Esophagus squamous epithelium (tissue), 4 donors: Measurements from ENCODE around the gene PPP2R3C.
"Not testable (repeated sequence)": the region's sequence is repeated elsewhere in the genome, so short reads cannot be mapped to it uniquely, and the experiment has no call there.

ENCODE experiments used
- CTCF ChIP-seq, 6 experiments: fragments of 450-650 bp in 4 of 6; fragments of 200-600 bp in 2 of 6; sonication (generic) in 2 of 6; IDR thresholded peaks; one replicate each; pipeline ENCODE4 v1.5.1; 2016 to 2019; ENCODE audit warnings: antibody characterized with exemption in 6 of 6, mild to moderate bottlenecking in 4 of 6, moderate library complexity in 4 of 6
- POLR2A ChIP-seq, 4 donors: fragments of 450-650 bp; IDR thresholded peaks; one replicate each; pipeline ENCODE4 v1.6.1; 2017; ENCODE audit warnings: antibody characterized with exemption in 4 of 4, mild to moderate bottlenecking in 4 of 4, moderate library complexity in 3 of 4

- not testable (repeated sequence) for TF ChIP-seq CTCF, POLR2A (IDR thresholded peaks at IDR 0.05)
These were observed 30.7 kb upstream of the PPP2R3C start for GRCh38 chr14:35152531-35152930.
